Measurements from ENCODE around the gene NALCN.

- no peak for TF ChIP-seq POLR2A (IDR thresholded peaks at IDR 0.05)
- TF ChIP-seq, protein P1, sequence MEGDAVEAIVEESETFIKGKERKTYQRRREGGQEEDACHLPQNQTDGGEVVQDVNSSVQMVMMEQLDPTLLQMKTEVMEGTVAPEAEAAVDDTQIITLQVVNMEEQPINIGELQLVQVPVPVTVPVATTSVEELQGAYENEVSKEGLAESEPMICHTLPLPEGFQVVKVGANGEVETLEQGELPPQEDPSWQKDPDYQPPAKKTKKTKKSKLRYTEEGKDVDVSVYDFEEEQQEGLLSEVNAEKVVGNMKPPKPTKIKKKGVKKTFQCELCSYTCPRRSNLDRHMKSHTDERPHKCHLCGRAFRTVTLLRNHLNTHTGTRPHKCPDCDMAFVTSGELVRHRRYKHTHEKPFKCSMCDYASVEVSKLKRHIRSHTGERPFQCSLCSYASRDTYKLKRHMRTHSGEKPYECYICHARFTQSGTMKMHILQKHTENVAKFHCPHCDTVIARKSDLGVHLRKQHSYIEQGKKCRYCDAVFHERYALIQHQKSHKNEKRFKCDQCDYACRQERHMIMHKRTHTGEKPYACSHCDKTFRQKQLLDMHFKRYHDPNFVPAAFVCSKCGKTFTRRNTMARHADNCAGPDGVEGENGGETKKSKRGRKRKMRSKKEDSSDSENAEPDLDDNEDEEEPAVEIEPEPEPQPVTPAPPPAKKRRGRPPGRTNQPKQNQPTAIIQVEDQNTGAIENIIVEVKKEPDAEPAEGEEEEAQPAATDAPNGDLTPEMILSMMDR (IDR thresholded peaks at IDR 0.05): no peak
Observed at GRCh38 chr13:101325423-101325822, 90.9 kb downstream of the NALCN start.

All from lower leg skin (tissue), 3 donors.